ENCODE measurements around the gene CUX1.

CUX1 gene

GRCh38 chr7:101869026-101869900 is 51.8 kb downstream of the CUX1 start:
- TF ChIP-seq CTCF (conservative IDR thresholded peaks at IDR 0.05; ENCODE audit: low read depth, low read length): no peak
- Histone ChIP-seq H3K27ac (no peak overlapping the region), H4K20me1 (ENCODE audit: insufficient read depth) (no peaks in the 10 kb centered on the region), H3K4me3 (IDR thresholded peaks at IDR 0.05; ENCODE audit: insufficient read depth, low read depth, low read length) (no peak overlapping the region), H3K27me3 (ENCODE audit: insufficient read depth, low read depth) (no peaks in the 10 kb centered on the region), H2AFZ (ENCODE audit: low read depth) (no peak overlapping the region), H3K9ac (no peak overlapping the region), H3K79me2 (ENCODE audit: insufficient read depth, low read depth) (peaks cover 54% of the 10 kb centered on the region; the same call in 1 of the 2 replicates), H3K36me3 (ENCODE audit: insufficient read depth) (no peaks in the 10 kb centered on the region), H3K4me2 (no peak overlapping the region), H3K4me1 (ENCODE audit: low read depth, poor library complexity, severe bottlenecking) (peaks cover 6% of the 10 kb centered on the region)

DNA sequence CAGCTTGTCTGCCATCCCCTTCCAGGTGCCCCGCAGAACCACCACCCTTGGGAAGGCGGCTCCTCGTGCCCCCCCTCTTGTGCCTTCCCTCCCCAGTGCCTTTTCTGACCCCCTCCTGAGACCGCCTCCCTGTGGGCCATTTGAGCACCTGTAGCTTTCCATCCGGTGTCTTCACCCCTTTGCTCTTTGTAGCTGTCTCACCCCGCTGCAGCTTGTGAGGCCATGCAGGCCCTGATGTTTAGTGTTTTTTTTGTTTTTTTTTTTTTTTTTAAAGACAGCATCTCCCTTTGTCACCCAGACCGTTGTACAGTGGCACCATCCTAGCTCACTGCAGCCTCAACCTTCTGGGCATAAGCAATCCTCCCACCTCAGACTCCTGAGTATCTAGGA is 52.5 kb downstream of the CUX1 start:
- H3K79me2 ChIP-seq (ENCODE audit: insufficient read depth, low read depth): peaks cover 54% of the 10 kb centered on the region; the same call in 1 of the 2 replicates
- H3K4me1 ChIP-seq (ENCODE audit: low read depth, poor library complexity, severe bottlenecking): peaks cover 6% of the 10 kb centered on the region
- no peaks in the 10 kb centered on the region for H3K27me3 ChIP-seq (ENCODE audit: insufficient read depth, low read depth)
- no peak overlapping the region for H3K27ac ChIP-seq
- H3K4me3 ChIP-seq (IDR thresholded peaks at IDR 0.05; ENCODE audit: insufficient read depth, low read depth, low read length): no peak overlapping the region
- H4K20me1 ChIP-seq (ENCODE audit: insufficient read depth): no peaks in the 10 kb centered on the region
- no peak overlapping the region for H3K4me2 ChIP-seq
- H3K36me3 ChIP-seq (ENCODE audit: insufficient read depth): no peaks in the 10 kb centered on the region
- H3K9ac ChIP-seq: no peak overlapping the region
- H2AFZ ChIP-seq (ENCODE audit: low read depth): no peak overlapping the region
- TF ChIP-seq CTCF (conservative IDR thresholded peaks at IDR 0.05; ENCODE audit: low read depth, low read length): no peak

- H3K27me3 ChIP-seq (ENCODE audit: insufficient read depth, low read depth): no peaks in the 10 kb centered on the region
- no peak overlapping the region for H3K9ac ChIP-seq
- no peak overlapping the region for H3K4me3 ChIP-seq (IDR thresholded peaks at IDR 0.05; ENCODE audit: insufficient read depth, low read depth, low read length)
- no peaks in the 10 kb centered on the region for H4K20me1 ChIP-seq (ENCODE audit: insufficient read depth)
- no peak for TF ChIP-seq CTCF (conservative IDR thresholded peaks at IDR 0.05; ENCODE audit: low read depth, low read length)
- H2AFZ ChIP-seq (ENCODE audit: low read depth): no peak overlapping the region
- H3K4me1 ChIP-seq (ENCODE audit: low read depth, poor library complexity, severe bottlenecking): peaks cover 6% of the 10 kb centered on the region
- H3K4me2 ChIP-seq: no peak overlapping the region
- H3K36me3 ChIP-seq (ENCODE audit: insufficient read depth): no peaks in the 10 kb centered on the region
- H3K79me2 ChIP-seq (ENCODE audit: insufficient read depth, low read depth): peaks cover 49% of the 10 kb centered on the region; the same call in 1 of the 2 replicates
- H3K27ac ChIP-seq: no peak overlapping the region
Measured at GRCh38 chr7:101870361-101871062, 53.1 kb downstream of the CUX1 start.

DNA sequence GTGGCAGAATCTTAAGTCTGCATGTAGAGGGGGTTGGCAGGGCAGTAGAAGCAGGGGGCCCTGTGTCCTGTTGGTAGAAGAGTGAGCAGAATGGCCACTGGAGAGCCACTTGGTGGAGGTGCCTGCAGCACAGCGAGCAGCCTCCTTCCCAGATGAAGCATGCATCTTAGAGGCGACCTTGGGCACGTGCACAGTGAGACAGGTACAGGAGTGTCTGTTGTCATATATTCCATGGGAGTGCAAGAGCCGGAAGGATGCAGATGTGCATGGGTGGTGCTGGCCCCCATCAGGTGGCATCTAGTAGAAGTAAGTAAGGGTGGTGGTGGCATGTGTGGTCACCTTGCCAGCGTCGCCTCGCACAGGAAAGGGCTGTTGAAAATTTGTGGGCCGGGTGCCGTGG is 53.9 kb downstream of the CUX1 start:
- Histone ChIP-seq H3K27me3 (ENCODE audit: insufficient read depth, low read depth) (no peaks in the 10 kb centered on the region), H3K4me2 (no peak overlapping the region), H3K79me2 (ENCODE audit: insufficient read depth, low read depth) (peaks cover 55% of the 10 kb centered on the region; the same call in 1 of the 2 replicates), H3K27ac (no peak overlapping the region), H4K20me1 (ENCODE audit: insufficient read depth) (no peaks in the 10 kb centered on the region), H3K9ac (no peak overlapping the region), H3K4me3 (IDR thresholded peaks at IDR 0.05; ENCODE audit: insufficient read depth, low read depth, low read length) (no peak overlapping the region), H2AFZ (ENCODE audit: low read depth) (no peak overlapping the region), H3K36me3 (ENCODE audit: insufficient read depth) (no peaks in the 10 kb centered on the region), H3K4me1 (ENCODE audit: low read depth, poor library complexity, severe bottlenecking) (peaks cover 6% of the 10 kb centered on the region)
- no peak for TF ChIP-seq CTCF (conservative IDR thresholded peaks at IDR 0.05; ENCODE audit: low read depth, low read length)

Data from KMS-11 (cell line).